OCI-LY3 (cell line): ENCODE measurements around the gene CSF2RB.

Source experiments
- H2AFZ ChIP-seq: fragments of 200-600, 300-600 bp; shearing (Covaris generic); 2 replicates; pipeline ENCODE4 v1.6.0; 2014; ENCODE audit warnings: antibody characterized with exemption, low read depth, low read length
- H3K27ac ChIP-seq: fragments of 200-600, 300-600 bp; sonication (generic); 2 replicates; pipeline ENCODE4 v1.5.1; 2014; ENCODE audit warnings: mild to moderate bottlenecking, low read length, moderate library complexity, mixed read lengths
- H3K27me3 ChIP-seq: fragments of 200-600, 300-600 bp; sonication (generic); 2 replicates; pipeline ENCODE4 v1.6.1; 2014; ENCODE audit warnings: low read depth, low read length, mixed read lengths
- H3K36me3 ChIP-seq: fragments of 200-600, 300-600 bp; sonication (generic); replicated peaks from 2 replicates; pipeline ENCODE3; 2014; ENCODE audit warnings: low read depth, low read length, mixed read lengths
- H3K4me1 ChIP-seq: fragments of 300-600, 200-600 bp; sonication (generic); 2 replicates; pipeline ENCODE4 v1.6.1; 2014; ENCODE audit warnings: low read length, mixed read lengths
- H3K4me2 ChIP-seq: fragments of 200-600, 300-600 bp; sonication (generic); 2 replicates; pipeline ENCODE4 v1.6.1; 2014; ENCODE audit warnings: low read length, mixed read lengths
- H3K4me3 ChIP-seq: fragments of 300-600, 200-600 bp; sonication (generic); 2 replicates; pipeline ENCODE4 v1.5.1; 2014; ENCODE audit warnings: antibody characterized with exemption, mild to moderate bottlenecking, low read length, moderate library complexity
- H3K79me2 ChIP-seq: fragments of 300-600, 200-600 bp; shearing (Covaris generic); 2 replicates; pipeline ENCODE4 v1.6.1; 2014; ENCODE audit warnings: mild to moderate bottlenecking, low read length, mixed read lengths
- H3K9ac ChIP-seq: fragments of 300-600, 200-600 bp; shearing (Covaris generic); 2 replicates; pipeline ENCODE4 v1.6.0; 2014; ENCODE audit warnings: mild to moderate bottlenecking, low read length, moderate library complexity
- H3K9me3 ChIP-seq: fragments of 200-600, 300-600 bp; shearing (Covaris generic); 2 replicates; pipeline ENCODE4 v1.6.1; 2014; ENCODE audit warnings: low read length, mixed read lengths; ENCODE audit not compliant: insufficient read depth
- H4K20me1 ChIP-seq: fragments of 200-600, 300-600 bp; sonication (generic); 2 replicates; pipeline ENCODE4 v1.6.1; 2016; ENCODE audit warnings: low read length, mixed read lengths; ENCODE audit not compliant: insufficient read depth
- CTCF ChIP-seq: fragments of 200-600, 300-600 bp; sonication (generic); IDR thresholded peaks from 2 replicates; pipeline ENCODE4 v1.5.1; 2014; ENCODE audit warnings: antibody characterized with exemption, low read length, low read depth
- EZH2phosphoT487 ChIP-seq: fragments of 200-600 bp; shearing (Covaris generic); IDR thresholded peaks from 2 replicates; pipeline ENCODE4 v1.6.1; 2018; ENCODE audit warnings: antibody characterized with exemption, mixed run types, low read depth

The CSF2RB gene

GRCh38 chr22:36923131-36923788, 9.8 kb downstream of the CSF2RB start:
- Histone ChIP-seq H3K79me2 (peaks cover 83% of the 10 kb centered on the region), H3K36me3 (peaks cover 90% of the 10 kb centered on the region), H2AFZ (no peak overlapping the region), H3K4me2 (no peak overlapping the region), H3K9me3 (peaks cover 6% of the 10 kb centered on the region; the same call in 1 of the 2 replicates), H3K4me1 (peaks cover 43% of the 10 kb centered on the region), H3K27ac (no peak overlapping the region), H3K9ac (no peak overlapping the region), H3K4me3 (no peak overlapping the region), H4K20me1 (peaks cover 32% of the 10 kb centered on the region; the same call in 1 of the 2 replicates), H3K27me3 (no peaks in the 10 kb centered on the region)
- no peak for TF ChIP-seq EZH2phosphoT487
- no peak for TF ChIP-seq CTCF

- Histone ChIP-seq H3K4me2 (no peak overlapping the region), H3K79me2 (peaks cover 77% of the 10 kb centered on the region), H3K9ac (no peak overlapping the region), H3K27me3 (no peaks in the 10 kb centered on the region), H4K20me1 (peaks cover 28% of the 10 kb centered on the region; the same call in 1 of the 2 replicates), H3K27ac (no peak overlapping the region), H3K4me3 (no peak overlapping the region), H3K36me3 (peaks cover 90% of the 10 kb centered on the region), H2AFZ (no peak overlapping the region), H3K4me1 (peaks cover 33% of the 10 kb centered on the region), H3K9me3 (no peaks in the 10 kb centered on the region)
- TF ChIP-seq CTCF, result no peak
- TF ChIP-seq EZH2phosphoT487, result no peak
Observed at GRCh38 chr22:36924151-36924698, 10.8 kb downstream of the CSF2RB start.

- Histone ChIP-seq H2AFZ (no peak overlapping the region), H3K4me2 (no peak overlapping the region), H3K9me3 (no peaks in the 10 kb centered on the region), H3K4me1 (peaks cover 20% of the 10 kb centered on the region), H3K79me2 (peaks cover 66% of the 10 kb centered on the region), H3K4me3 (no peak overlapping the region), H3K36me3 (peaks cover 93% of the 10 kb centered on the region), H3K27ac (no peak overlapping the region), H3K27me3 (no peaks in the 10 kb centered on the region), H3K9ac (no peak overlapping the region), H4K20me1 (peaks cover 23% of the 10 kb centered on the region; the same call in 1 of the 2 replicates)
- TF ChIP-seq CTCF (no peak), EZH2phosphoT487 (no peak)
Observed at GRCh38 chr22:36925388-36926290, 12.2 kb downstream of the CSF2RB start.

- peaks cover 23% of the 10 kb centered on the region; the same call in 1 of the 2 replicates for H4K20me1 ChIP-seq
- no peak overlapping the region for H2AFZ ChIP-seq
- H3K36me3 ChIP-seq, result peaks cover 94% of the 10 kb centered on the region
- H3K4me3 ChIP-seq, result no peak overlapping the region
- peaks cover 13% of the 10 kb centered on the region for H3K4me1 ChIP-seq
- no peak overlapping the region for H3K9ac ChIP-seq
- no peaks in the 10 kb centered on the region for H3K27me3 ChIP-seq
- H3K27ac ChIP-seq, result no peak overlapping the region
- H3K79me2 ChIP-seq, result peaks cover 62% of the 10 kb centered on the region
- no peaks in the 10 kb centered on the region for H3K9me3 ChIP-seq
- no peak for TF ChIP-seq CTCF
- no peak overlapping the region for H3K4me2 ChIP-seq
Observed at GRCh38 chr22:36926309-36926708, 12.9 kb downstream of the CSF2RB start.
